ENCODE data around the gene TMEM100. TPM values are rescaled to one million over a fixed set of nuclear protein-coding genes. Genes with fewer than 3 reads are reported as not detected.

The TMEM100 gene
- total and polyA plus RNA-seq, 2 donors (not counting 1 experiment from before 2014, with no cell fraction given): not detected

DNA sequence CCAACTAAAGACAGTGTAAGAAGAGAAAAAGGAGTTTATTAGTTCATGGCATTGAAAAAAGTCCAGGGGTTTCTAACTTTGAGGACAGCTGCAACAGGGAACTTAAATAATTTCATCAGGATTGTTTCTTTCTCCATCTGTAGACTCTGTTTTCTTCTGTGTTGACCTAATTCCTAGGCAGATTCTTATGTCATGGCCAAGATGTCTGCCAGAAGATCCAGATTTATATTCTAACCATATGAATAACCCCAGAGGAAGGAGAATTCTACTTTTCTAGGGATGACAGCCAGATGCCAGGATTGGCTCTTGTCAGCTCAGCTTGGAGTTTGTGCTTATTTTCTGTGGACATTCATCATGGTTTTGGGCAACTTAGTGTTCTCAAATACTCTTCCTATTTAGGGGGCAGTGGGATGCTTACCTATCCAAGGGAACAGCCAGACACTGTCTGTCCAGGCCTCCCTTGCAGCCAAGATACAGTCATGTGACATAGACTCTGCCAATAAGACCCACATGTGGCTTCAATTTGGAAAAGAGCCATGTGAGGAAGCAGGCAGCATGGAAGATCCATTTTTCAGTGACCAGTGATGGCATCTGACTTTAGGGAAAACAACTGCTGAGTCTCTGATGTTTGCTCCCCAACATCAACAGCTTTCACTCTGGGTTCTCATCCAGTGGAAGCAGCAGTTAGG lies 46.4 kb upstream of the TMEM100 start:
- no peaks in the 10 kb centered on the region for H3K4me1 Mint-ChIP-seq
- no peak overlapping the region for H3K27ac ChIP-seq (ENCODE audit: low read length in 2 of 2)
- no peak overlapping the region for H3K4me3 ChIP-seq (ENCODE audit: control extremely low read depth in 1 of 5, extremely low read depth in 1 of 5, insufficient read depth in 1 of 5, low read depth in 2 of 5, low read length in 4 of 5)
- no peak overlapping the region for H3K9ac ChIP-seq (ENCODE audit: low read length)
- H3K4me3 Mint-ChIP-seq: no peak overlapping the region
- H3K36me3 ChIP-seq (replicated peaks in 1 of 2; ENCODE audit: control extremely low read depth in 1 of 2, control insufficient read depth in 1 of 2, extremely low read depth in 1 of 2, insufficient read depth in 2 of 2, low read length in 1 of 2): peaks cover 0 to 10% of the 10 kb centered on the region in 2 experiments
- H4K20me1 ChIP-seq (ENCODE audit: control insufficient read depth, insufficient read depth, low read length, poor library complexity, severe bottlenecking): no peaks in the 10 kb centered on the region
- ChIA-PET POLR2A (no interaction called here), CTCF (interaction anchor here (0.9 to 6.3 kb wide), 5 partner anchors 18 to 243 kb away, joined by 3 to 75 read pairs (median 3); partner anchors contain the start of gene PCTP)
- no peak overlapping the region for H3K4me2 ChIP-seq (replicated peaks; ENCODE audit: low read depth, low read length, poor library complexity, severe bottlenecking)
- H3K4me1 ChIP-seq (ENCODE audit: control insufficient read depth in 2 of 2, insufficient read depth in 2 of 2, low read length in 2 of 2): no peaks in the 10 kb centered on the region
- H3K27me3 ChIP-seq (replicated peaks in 1 of 4; ENCODE audit: control extremely low read depth in 1 of 4, control insufficient read depth in 3 of 4, insufficient read depth in 4 of 4, low read length in 3 of 4): no peaks in the 10 kb centered on the region
- H3K9me3 ChIP-seq (ENCODE audit: control extremely low read depth in 1 of 3, control insufficient read depth in 2 of 3, insufficient read depth in 1 of 3, low read length in 2 of 3): no peaks in the 10 kb centered on the region
- no peak overlapping the region for H2AFZ ChIP-seq (ENCODE audit: insufficient read depth, low read depth, low read length, poor library complexity, severe bottlenecking)
- DNase-seq: no peak
- H3K27ac Mint-ChIP-seq: no peak overlapping the region
- intact Hi-C loops (cut with micrococcal nuclease): no loop called here
- H3K27me3 Mint-ChIP-seq: no peaks in the 10 kb centered on the region
- no peak for TF ChIP-seq EZH2 (IDR thresholded peaks at IDR 0.05; ENCODE audit: borderline replicate concordance, insufficient read depth, low read depth, low read length, poor library complexity, severe bottlenecking)
- TF ChIP-seq, protein P1, sequence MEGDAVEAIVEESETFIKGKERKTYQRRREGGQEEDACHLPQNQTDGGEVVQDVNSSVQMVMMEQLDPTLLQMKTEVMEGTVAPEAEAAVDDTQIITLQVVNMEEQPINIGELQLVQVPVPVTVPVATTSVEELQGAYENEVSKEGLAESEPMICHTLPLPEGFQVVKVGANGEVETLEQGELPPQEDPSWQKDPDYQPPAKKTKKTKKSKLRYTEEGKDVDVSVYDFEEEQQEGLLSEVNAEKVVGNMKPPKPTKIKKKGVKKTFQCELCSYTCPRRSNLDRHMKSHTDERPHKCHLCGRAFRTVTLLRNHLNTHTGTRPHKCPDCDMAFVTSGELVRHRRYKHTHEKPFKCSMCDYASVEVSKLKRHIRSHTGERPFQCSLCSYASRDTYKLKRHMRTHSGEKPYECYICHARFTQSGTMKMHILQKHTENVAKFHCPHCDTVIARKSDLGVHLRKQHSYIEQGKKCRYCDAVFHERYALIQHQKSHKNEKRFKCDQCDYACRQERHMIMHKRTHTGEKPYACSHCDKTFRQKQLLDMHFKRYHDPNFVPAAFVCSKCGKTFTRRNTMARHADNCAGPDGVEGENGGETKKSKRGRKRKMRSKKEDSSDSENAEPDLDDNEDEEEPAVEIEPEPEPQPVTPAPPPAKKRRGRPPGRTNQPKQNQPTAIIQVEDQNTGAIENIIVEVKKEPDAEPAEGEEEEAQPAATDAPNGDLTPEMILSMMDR (IDR thresholded peaks at IDR 0.05): no peak
- no peak for ATAC-seq (ENCODE audit: low read depth)
- no peaks in the 10 kb centered on the region for H3K79me2 ChIP-seq (ENCODE audit: control insufficient read depth, insufficient read depth, low read length)
- H3K9me3 Mint-ChIP-seq (ENCODE audit: insufficient read depth): no peaks in the 10 kb centered on the region

DNA sequence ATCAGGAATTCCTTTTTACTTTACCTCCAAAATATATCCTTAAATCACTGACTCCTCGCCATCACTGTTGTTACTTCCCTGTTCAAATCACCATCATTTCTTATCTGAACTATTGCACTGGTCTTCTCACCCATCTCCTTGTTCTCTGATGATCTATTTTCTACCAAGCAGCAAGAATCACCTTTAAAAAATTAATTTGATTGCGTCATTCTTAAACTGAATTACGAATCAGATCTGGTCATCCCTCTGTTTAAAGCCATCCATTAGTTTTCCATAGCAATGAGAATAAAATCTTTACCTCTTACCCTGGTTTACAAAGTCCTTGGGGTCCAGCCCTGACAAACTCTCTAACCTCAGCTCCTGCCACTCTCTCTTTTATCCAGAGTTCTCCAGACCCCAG lies 42.8 kb upstream of the TMEM100 start:
- no peaks in the 10 kb centered on the region for H3K9me3 Mint-ChIP-seq (ENCODE audit: insufficient read depth)
- intact Hi-C loops (cut with micrococcal nuclease): no loop called here
- Histone ChIP-seq H3K9me3 (ENCODE audit: control extremely low read depth in 1 of 3, control insufficient read depth in 2 of 3, insufficient read depth in 1 of 3, low read length in 2 of 3) (no peaks in the 10 kb centered on the region), H3K9ac (ENCODE audit: low read length) (no peak overlapping the region), H4K20me1 (ENCODE audit: control insufficient read depth, insufficient read depth, low read length, poor library complexity, severe bottlenecking) (no peaks in the 10 kb centered on the region), H3K4me2 (replicated peaks; ENCODE audit: low read depth, low read length, poor library complexity, severe bottlenecking) (no peak overlapping the region), H3K4me3 (ENCODE audit: control extremely low read depth in 1 of 5, extremely low read depth in 1 of 5, insufficient read depth in 1 of 5, low read depth in 2 of 5, low read length in 4 of 5) (no peak overlapping the region), H3K36me3 (replicated peaks in 1 of 2; ENCODE audit: control extremely low read depth in 1 of 2, control insufficient read depth in 1 of 2, extremely low read depth in 1 of 2, insufficient read depth in 2 of 2, low read length in 1 of 2) (peaks cover 0 to 5% of the 10 kb centered on the region in 2 experiments), H3K27ac (ENCODE audit: low read length in 2 of 2) (no peak overlapping the region), H3K4me1 (ENCODE audit: control insufficient read depth in 2 of 2, insufficient read depth in 2 of 2, low read length in 2 of 2) (no peaks in the 10 kb centered on the region), H3K27me3 (replicated peaks in 1 of 4; ENCODE audit: control extremely low read depth in 1 of 4, control insufficient read depth in 3 of 4, insufficient read depth in 4 of 4, low read length in 3 of 4) (no peaks in the 10 kb centered on the region), H2AFZ (ENCODE audit: insufficient read depth, low read depth, low read length, poor library complexity, severe bottlenecking) (no peak overlapping the region), H3K79me2 (ENCODE audit: control insufficient read depth, insufficient read depth, low read length) (no peaks in the 10 kb centered on the region)
- H3K4me3 Mint-ChIP-seq: no peak overlapping the region
- DNase-seq (no peak), ATAC-seq (ENCODE audit: low read depth) (no peak)
- H3K27me3 Mint-ChIP-seq: no peaks in the 10 kb centered on the region
- no peak overlapping the region for H3K27ac Mint-ChIP-seq
- peaks cover 3% of the 10 kb centered on the region for H3K4me1 Mint-ChIP-seq
- ChIA-PET CTCF (no interaction called here), POLR2A (no interaction called here)
- TF ChIP-seq EZH2 (IDR thresholded peaks at IDR 0.05; ENCODE audit: borderline replicate concordance, insufficient read depth, low read depth, low read length, poor library complexity, severe bottlenecking): no peak
- TF ChIP-seq, protein P1 (IDR thresholded peaks at IDR 0.05): no peak
- 100% methylated on average over 3 of the region's 3 CpGs for WGBS (ENCODE audit: insufficient coverage)

Data from B cell (primary cell).